Colonic mucosa (tissue), 4 donors: Measurements from ENCODE around the gene FGGY. TPM values are rescaled to one million over a fixed set of nuclear protein-coding genes. Genes with fewer than 3 reads are reported as not detected.

Experiments used
- DNase-seq: peaks from one replicate; pipeline ENCODE4 v3.0.0-alpha.2; 2020
- H3K27ac ChIP-seq: fragments of 200-600 bp; one replicate; pipeline ENCODE4 v1.8.0; 2021
- H3K27me3 ChIP-seq: fragments of 200-600 bp; one replicate; pipeline ENCODE4 v1.8.0; 2021
- H3K36me3 ChIP-seq: fragments of 200-600 bp; one replicate; pipeline ENCODE4 v1.8.0; 2021
- H3K4me1 ChIP-seq: fragments of 200-600 bp; one replicate; pipeline ENCODE4 v1.8.0; 2021; ENCODE audit warnings: mild to moderate bottlenecking
- H3K4me3 ChIP-seq: fragments of 200-600 bp; one replicate; pipeline ENCODE4 v1.8.0; 2021
- H3K9ac ChIP-seq, 2 donors: one replicate each; pipeline ENCODE4 v1.7.0; 2013; ENCODE audit warnings: control low read depth in 2 of 2, low read depth in 2 of 2, low read length in 2 of 2
- H3K9me3 ChIP-seq: fragments of 200-600 bp; one replicate; pipeline ENCODE4 v1.8.0; 2021
- CTCF ChIP-seq: fragments of 200-600 bp; IDR thresholded peaks from one replicate; pipeline ENCODE4 v1.8.0; 2022; ENCODE audit warnings: antibody characterized with exemption, mild to moderate bottlenecking
- intact Hi-C: fragments of 100-400 bp; cut with DNase I; formaldehyde crosslinking; loops from one replicate; pipeline ENCODE4 v1.14.1; 2022
- total RNA-seq, 2 donors: library from RNA; stranded (reverse); fragmentation: NEBNext Ultra II Directional in 1 of 2; extraction: Animal tissue kit (Norgen Biotek cat#: 25700) in 1 of 2; gene quantifications; one replicate each; pipeline ENCODE4 v1.2.1, GENCODE V29; 2021
- donor health status: healthy.
- donor health status: DM: no; HTN: no; CAD: no.
- donor health status: DM: no; HTN: no; CAD: no.

FGGY gene
- total RNA-seq, 2 donors from 2014 or later = 12.5 to 19.5 TPM

- no peaks in the 10 kb centered on the region for H3K27me3 ChIP-seq
- no peak overlapping the region for H3K4me3 ChIP-seq
- TF ChIP-seq CTCF = no peak
- H3K9me3 ChIP-seq = no peaks in the 10 kb centered on the region
- H3K9ac ChIP-seq = no peak overlapping the region
- H3K4me1 ChIP-seq = no peaks in the 10 kb centered on the region
- H3K36me3 ChIP-seq = no peaks in the 10 kb centered on the region
- intact Hi-C loops = no loop called here
- no peak for DNase-seq
- no peak overlapping the region for H3K27ac ChIP-seq
These were observed 30.0 kb upstream of the FGGY start for GRCh38 chr1:59266927-59267293.

GRCh38 chr1:59268406-59268805 is 28.5 kb upstream of the FGGY start:
- intact Hi-C loops = no loop called here
- H3K9ac ChIP-seq = no peak overlapping the region
- TF ChIP-seq CTCF = no peak

GRCh38 chr1:59271561-59272260 is 25.2 kb upstream of the FGGY start:
- Histone ChIP-seq H3K4me3 (no peak overlapping the region), H3K27me3 (no peaks in the 10 kb centered on the region), H3K9me3 (no peaks in the 10 kb centered on the region), H3K27ac (no peak overlapping the region), H3K9ac (no peak overlapping the region), H3K36me3 (no peaks in the 10 kb centered on the region), H3K4me1 (no peaks in the 10 kb centered on the region)
- TF ChIP-seq CTCF = no peak
- intact Hi-C loops = no loop called here
- no peak for DNase-seq

More at GRCh38 chr1:59268406-59268805, 28.5 kb upstream of the FGGY start:
- Histone ChIP-seq H3K27ac (no peak overlapping the region), H3K27me3 (no peaks in the 10 kb centered on the region), H3K4me3 (no peak overlapping the region), H3K9me3 (no peaks in the 10 kb centered on the region), H3K36me3 (no peaks in the 10 kb centered on the region), H3K4me1 (no peaks in the 10 kb centered on the region)
- no peak for DNase-seq

- Histone ChIP-seq H3K9ac (no peak overlapping the region), H3K4me3 (no peak overlapping the region), H3K4me1 (no peaks in the 10 kb centered on the region), H3K27me3 (no peaks in the 10 kb centered on the region), H3K9me3 (no peaks in the 10 kb centered on the region), H3K36me3 (no peaks in the 10 kb centered on the region), H3K27ac (no peak overlapping the region)
- TF ChIP-seq CTCF = no peak
- intact Hi-C loops = no loop called here
- no peak for DNase-seq
These were observed 24.4 kb upstream of the FGGY start for GRCh38 chr1:59272507-59272906.

- H3K36me3 ChIP-seq = no peaks in the 10 kb centered on the region
- no peak overlapping the region for H3K9ac ChIP-seq
- H3K4me3 ChIP-seq = no peak overlapping the region
- H3K27ac ChIP-seq = no peak overlapping the region
- H3K9me3 ChIP-seq = no peaks in the 10 kb centered on the region
- intact Hi-C loops = no loop called here
- no peak for DNase-seq
- no peaks in the 10 kb centered on the region for H3K27me3 ChIP-seq
- H3K4me1 ChIP-seq = no peaks in the 10 kb centered on the region
- no peak for TF ChIP-seq CTCF
These were observed 20.4 kb upstream of the FGGY start for GRCh38 chr1:59276439-59276851.
